ENCODE data around the gene RAB40B. TPM values are rescaled to one million over a fixed set of nuclear protein-coding genes. Genes with fewer than 3 reads are reported as not detected.
A peak's percentile ranks its signal among the peaks of the same experiment; 100 is the strongest.

Gene RAB40B
- polyA plus RNA-seq, 6 donors from 2014 or later: 1.2 to 3.0 (median 2.3) TPM

- H3K27ac Mint-ChIP-seq: peak overlapping the region in 3 of 6 donors; percentile 41 to 60 (median 47)
- peaks cover 24 to 43% (median 38%) of the 10 kb centered on the region in 3 donors for H3K4me1 Mint-ChIP-seq
- H3K4me3 Mint-ChIP-seq: no peak overlapping the region
These were observed 58.9 kb downstream of the RAB40B start for GRCh38 chr17:82639628-82640027.

DNA sequence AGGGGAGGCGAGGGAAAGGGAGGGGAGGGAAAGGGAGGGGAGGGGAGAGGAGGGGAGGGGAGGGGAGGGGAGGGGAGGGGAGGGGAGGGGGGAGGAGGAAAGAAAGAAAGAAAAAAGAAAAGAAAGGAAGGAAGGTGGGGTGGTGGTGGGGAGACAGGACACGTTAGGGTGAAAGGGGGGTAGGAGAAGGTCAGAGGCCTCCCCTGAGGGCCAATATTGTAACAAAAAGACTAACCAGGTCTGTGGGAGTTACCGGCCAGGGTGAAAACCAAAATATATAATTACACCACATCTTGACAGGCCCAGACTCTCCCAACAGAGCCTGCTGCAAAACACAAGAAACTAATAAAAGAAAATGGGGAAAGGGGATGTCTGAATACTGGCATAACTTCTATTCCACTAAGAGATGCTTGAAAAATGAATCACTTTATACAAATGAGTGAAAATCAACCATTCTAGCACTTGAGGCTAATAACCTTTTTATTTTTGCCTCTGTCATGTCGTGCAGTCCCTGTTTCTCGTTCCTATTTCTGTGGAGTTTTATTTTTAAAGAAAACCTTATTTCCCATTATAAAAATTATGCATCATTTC is 60.2 kb downstream of the RAB40B start:
- Mint-ChIP-seq H3K27me3 (no peaks in the 10 kb centered on the region), H3K9me3 (peaks cover 0 to 7% (median 3%) of the 10 kb centered on the region in 7 donors), H3K36me3 (peaks cover 10 to 22% of the 10 kb centered on the region in 2 donors), H3K27ac (no peak overlapping the region), H3K4me1 (peaks cover 24 to 43% (median 31%) of the 10 kb centered on the region in 3 donors), H3K4me3 (peak overlapping the region in 1 of 8 donors; percentile 1)
- ATAC-seq (ENCODE audit: low read depth in 2 of 2): no peak
- DNase-seq: no peak

More at GRCh38 chr17:82639628-82640027, 58.9 kb downstream of the RAB40B start:
- ATAC-seq (ENCODE audit: low read depth in 2 of 2): no peak
- peaks cover 0 to 7% (median 3%) of the 10 kb centered on the region in 7 donors for H3K9me3 Mint-ChIP-seq
- peaks cover 9 to 22% of the 10 kb centered on the region in 2 donors for H3K36me3 Mint-ChIP-seq
- H3K27me3 Mint-ChIP-seq: no peaks in the 10 kb centered on the region
- DNase-seq: no peak

GRCh38 chr17:82636626-82637598 is 61.6 kb downstream of the RAB40B start:
- Mint-ChIP-seq H3K4me3 (peak overlapping the region in 2 of 8 donors; percentile 44 to 45), H3K4me1 (peaks cover 24 to 43% (median 31%) of the 10 kb centered on the region in 3 donors), H3K27ac (peak overlapping the region in 2 of 6 donors; percentile 8 to 27)

DNA sequence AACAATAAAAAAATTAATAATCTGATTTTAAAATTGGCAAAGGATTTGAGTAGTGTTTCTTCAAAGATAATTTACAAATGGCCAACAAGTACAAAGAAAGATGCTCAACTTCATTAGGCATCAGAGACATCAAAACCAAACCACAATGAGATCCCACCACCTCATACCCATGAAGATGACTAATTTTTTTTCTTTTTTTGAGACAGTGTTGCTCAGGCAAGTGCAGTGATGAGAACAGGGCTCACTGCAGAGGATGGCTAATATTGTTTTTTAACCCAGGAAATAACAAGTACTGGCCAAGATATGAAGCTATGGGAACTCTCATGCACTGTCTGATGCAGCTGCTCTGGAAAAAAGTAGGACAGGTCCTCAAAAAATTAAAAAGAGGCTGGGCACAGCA is 65.2 kb downstream of the RAB40B start:
- DNase-seq: no peak
- Mint-ChIP-seq H3K27ac (peak overlapping the region in 1 of 6 donors; percentile 37), H3K9me3 (peaks cover 0 to 7% (median 3%) of the 10 kb centered on the region in 7 donors), H3K27me3 (no peaks in the 10 kb centered on the region), H3K4me1 (peaks cover 12 to 35% (median 30%) of the 10 kb centered on the region in 3 donors), H3K4me3 (no peak overlapping the region), H3K36me3 (peaks cover 10 to 14% of the 10 kb centered on the region in 2 donors)
- no peak for ATAC-seq (ENCODE audit: low read depth in 2 of 2)

More at GRCh38 chr17:82636626-82637598, 61.6 kb downstream of the RAB40B start:
- Mint-ChIP-seq H3K9me3 (peaks cover 0 to 7% (median 3%) of the 10 kb centered on the region in 7 donors), H3K36me3 (peaks cover 10 to 22% of the 10 kb centered on the region in 2 donors), H3K27me3 (no peaks in the 10 kb centered on the region)
- no peak for DNase-seq
- no peak for ATAC-seq (ENCODE audit: low read depth in 2 of 2)

GRCh38 chr17:82632451-82632850 is 66.0 kb downstream of the RAB40B start:
- no peak for DNase-seq
- H3K4me3 Mint-ChIP-seq: no peak overlapping the region
- H3K4me1 Mint-ChIP-seq: peaks cover 13 to 34% (median 31%) of the 10 kb centered on the region in 3 donors
- H3K27me3 Mint-ChIP-seq: no peaks in the 10 kb centered on the region
- no peak overlapping the region for H3K27ac Mint-ChIP-seq
- H3K36me3 Mint-ChIP-seq: peaks cover 10 to 18% of the 10 kb centered on the region in 2 donors
- no peak for ATAC-seq (ENCODE audit: low read depth in 2 of 2)
- peaks cover 0 to 7% (median 3%) of the 10 kb centered on the region in 7 donors for H3K9me3 Mint-ChIP-seq

- no peak for DNase-seq
- H3K27me3 Mint-ChIP-seq: no peaks in the 10 kb centered on the region
- peaks cover 7 to 27% (median 26%) of the 10 kb centered on the region in 3 donors for H3K4me1 Mint-ChIP-seq
- peaks cover 0 to 2% (median under 1%) of the 10 kb centered on the region in 7 donors for H3K9me3 Mint-ChIP-seq
- no peak for ATAC-seq (ENCODE audit: low read depth in 2 of 2)
- H3K27ac Mint-ChIP-seq: no peak overlapping the region
- H3K4me3 Mint-ChIP-seq: no peak overlapping the region
- H3K36me3 Mint-ChIP-seq: peaks cover 10 to 11% of the 10 kb centered on the region in 2 donors
These were observed 67.0 kb downstream of the RAB40B start for GRCh38 chr17:82631544-82631943.

DNA sequence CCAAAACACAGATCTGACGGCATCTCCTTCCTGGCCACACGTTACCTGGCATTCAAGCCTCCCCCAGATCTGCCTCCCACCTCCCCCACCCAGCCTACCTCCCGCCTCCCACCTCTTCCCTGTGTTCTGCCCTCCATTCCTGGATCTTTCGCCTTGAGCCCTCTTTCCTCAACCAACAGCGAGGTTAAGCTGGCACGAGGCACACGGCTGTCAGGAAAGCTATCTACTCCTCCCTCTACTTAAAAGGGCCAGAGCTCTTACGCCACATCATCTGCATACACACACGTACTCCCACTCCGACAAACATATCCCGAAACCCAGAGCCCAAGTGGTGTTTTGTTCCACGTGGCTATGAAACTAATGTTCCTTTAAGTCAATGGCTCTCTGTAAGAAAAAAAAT is 68.3 kb downstream of the RAB40B start:
- peak overlapping the region in 1 of 6 donors; percentile 58 for H3K27ac Mint-ChIP-seq

GRCh38 chr17:82629748-82630147 is 68.8 kb downstream of the RAB40B start:
- DNase-seq (no peak), ATAC-seq (ENCODE audit: low read depth in 2 of 2) (no peak)
- Mint-ChIP-seq H3K4me3 (no peak overlapping the region), H3K36me3 (peaks cover 7 to 8% of the 10 kb centered on the region in 2 donors), H3K9me3 (peaks cover 0 to 2% (median 0%) of the 10 kb centered on the region in 7 donors), H3K27ac (peak overlapping the region in 2 of 6 donors; percentile 58 to 83), H3K27me3 (no peaks in the 10 kb centered on the region), H3K4me1 (peaks cover 6 to 21% (median 21%) of the 10 kb centered on the region in 3 donors)

More for the DNA sequence above, 68.3 kb downstream of the RAB40B start:
- H3K27me3 Mint-ChIP-seq: no peaks in the 10 kb centered on the region
- H3K4me3 Mint-ChIP-seq: no peak overlapping the region
- H3K9me3 Mint-ChIP-seq: peaks cover 0 to 2% (median 0%) of the 10 kb centered on the region in 7 donors
- H3K4me1 Mint-ChIP-seq: peaks cover 6 to 22% (median 21%) of the 10 kb centered on the region in 3 donors
- ATAC-seq (ENCODE audit: low read depth in 2 of 2) (no peak), DNase-seq (no peak)
- peaks cover 8% of the 10 kb centered on the region in 2 donors for H3K36me3 Mint-ChIP-seq

- H3K4me1 Mint-ChIP-seq: peaks cover 6 to 21% (median 11%) of the 10 kb centered on the region in 3 donors
- H3K27me3 Mint-ChIP-seq: no peaks in the 10 kb centered on the region
- peaks cover 9 to 16% of the 10 kb centered on the region in 2 donors for H3K36me3 Mint-ChIP-seq
- ATAC-seq (ENCODE audit: low read depth in 2 of 2) (no peak), DNase-seq (no peak)
- peak overlapping the region in 1 of 8 donors; percentile 36 for H3K4me3 Mint-ChIP-seq
- peaks cover 0 to 2% (median 0%) of the 10 kb centered on the region in 7 donors for H3K9me3 Mint-ChIP-seq
- H3K27ac Mint-ChIP-seq: peak overlapping the region in 5 of 6 donors; percentile 49 to 83 (median 72)
These were observed 71.1 kb downstream of the RAB40B start for GRCh38 chr17:82627405-82627804.

DNA sequence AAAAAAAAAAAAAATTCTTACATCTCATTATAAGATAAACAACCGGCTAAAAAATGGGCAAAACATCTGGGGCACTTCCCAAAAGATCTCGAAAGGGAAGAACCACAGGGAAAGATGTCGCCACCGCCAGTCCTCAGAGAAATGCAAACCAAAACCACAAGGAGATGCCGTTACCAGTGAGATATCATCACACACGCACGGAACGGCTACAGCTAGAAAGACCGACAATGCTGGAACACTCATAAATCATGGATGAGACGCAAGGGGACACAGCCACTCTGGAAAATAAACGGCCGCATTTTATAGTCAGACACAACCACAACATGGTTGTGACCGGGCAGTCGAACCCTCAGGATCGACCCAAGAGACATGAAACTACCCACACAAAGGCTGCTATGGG is 74.8 kb downstream of the RAB40B start:
- Mint-ChIP-seq H3K36me3 (peaks cover 13 to 27% of the 10 kb centered on the region in 2 donors), H3K4me1 (peaks cover 6 to 10% (median 8%) of the 10 kb centered on the region in 3 donors), H3K9me3 (peaks cover 0 to 2% (median 0%) of the 10 kb centered on the region in 7 donors), H3K27me3 (no peaks in the 10 kb centered on the region), H3K27ac (peak overlapping the region in 2 of 6 donors; percentile 25 to 47), H3K4me3 (no peak overlapping the region)
- no peak for DNase-seq
- ATAC-seq (ENCODE audit: low read depth in 2 of 2): no peak

DNA sequence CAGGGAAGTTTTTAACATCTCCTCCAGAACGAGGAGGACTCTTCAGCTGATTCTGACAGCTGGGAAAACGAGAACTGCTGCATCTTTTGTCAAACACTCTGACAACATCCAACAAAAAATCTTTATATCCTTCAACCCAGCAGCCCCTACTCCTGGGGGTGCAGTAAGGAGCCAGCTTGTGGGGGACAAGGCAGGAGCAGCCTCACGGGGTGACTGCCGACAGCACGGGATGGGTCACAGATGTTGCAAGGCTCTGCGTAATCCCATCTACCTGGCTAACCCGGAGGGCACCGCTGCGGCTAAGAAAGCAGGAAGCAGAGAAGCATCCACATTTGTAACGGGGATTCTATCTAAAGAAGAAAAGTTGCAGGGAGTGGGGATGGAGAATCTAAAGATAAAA is 78.9 kb downstream of the RAB40B start:
- no peak for DNase-seq
- H3K36me3 Mint-ChIP-seq: peaks cover 11 to 29% of the 10 kb centered on the region in 2 donors
- no peak for ATAC-seq (ENCODE audit: low read depth in 2 of 2)
- no peaks in the 10 kb centered on the region for H3K27me3 Mint-ChIP-seq
- no peak overlapping the region for H3K4me3 Mint-ChIP-seq
- no peaks in the 10 kb centered on the region for H3K4me1 Mint-ChIP-seq
- no peak overlapping the region for H3K27ac Mint-ChIP-seq
- H3K9me3 Mint-ChIP-seq: no peaks in the 10 kb centered on the region

DNA sequence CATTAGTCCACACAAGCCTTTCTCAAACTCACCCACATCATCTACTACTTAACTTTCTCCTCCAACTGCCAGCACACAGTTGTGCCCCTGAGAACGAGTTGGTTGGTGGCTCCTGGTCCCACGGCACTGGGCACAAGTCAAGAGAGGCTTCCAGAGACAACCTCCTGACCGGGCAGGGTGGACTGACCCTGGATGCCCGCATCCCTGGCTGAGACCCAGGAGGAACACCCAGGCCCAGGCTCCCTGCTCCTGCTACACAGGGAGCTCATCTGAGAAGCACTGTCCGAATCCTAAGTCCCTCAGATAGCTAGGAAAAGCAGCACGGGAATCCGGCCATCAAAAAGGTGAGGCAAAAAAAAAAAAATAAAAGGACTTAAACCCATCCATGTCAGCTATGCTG is 79.3 kb downstream of the RAB40B start:
- ATAC-seq (ENCODE audit: low read depth in 2 of 2): no peak
- Mint-ChIP-seq H3K4me1 (no peaks in the 10 kb centered on the region), H3K27ac (peak overlapping the region in 1 of 6 donors; percentile 66), H3K9me3 (no peaks in the 10 kb centered on the region), H3K4me3 (no peak overlapping the region), H3K27me3 (no peaks in the 10 kb centered on the region), H3K36me3 (peaks cover 11 to 28% of the 10 kb centered on the region in 2 donors)
- DNase-seq: no peak

- ATAC-seq (ENCODE audit: low read depth in 2 of 2): no peak
- no peak overlapping the region for H3K27ac Mint-ChIP-seq
- no peaks in the 10 kb centered on the region for H3K27me3 Mint-ChIP-seq
- no peaks in the 10 kb centered on the region for H3K4me1 Mint-ChIP-seq
- no peak for DNase-seq
- H3K9me3 Mint-ChIP-seq: no peaks in the 10 kb centered on the region
- H3K4me3 Mint-ChIP-seq: no peak overlapping the region
- peaks cover 6 to 22% of the 10 kb centered on the region in 2 donors for H3K36me3 Mint-ChIP-seq
These were observed 82.3 kb downstream of the RAB40B start for GRCh38 chr17:82616021-82616711.
